Measurements from ENCODE around the gene HERC4. TPM values are rescaled to one million over a fixed set of nuclear protein-coding genes. Genes with fewer than 3 reads are reported as not detected.
"Not testable (repeated sequence)": the region's sequence is repeated elsewhere in the genome, so short reads cannot be mapped to it uniquely, and the experiment has no call there.

HERC4 gene
- total and polyA plus RNA-seq, 7 experiments from 2014 or later = 21.2 to 113 (median 71.6) TPM

DNA sequence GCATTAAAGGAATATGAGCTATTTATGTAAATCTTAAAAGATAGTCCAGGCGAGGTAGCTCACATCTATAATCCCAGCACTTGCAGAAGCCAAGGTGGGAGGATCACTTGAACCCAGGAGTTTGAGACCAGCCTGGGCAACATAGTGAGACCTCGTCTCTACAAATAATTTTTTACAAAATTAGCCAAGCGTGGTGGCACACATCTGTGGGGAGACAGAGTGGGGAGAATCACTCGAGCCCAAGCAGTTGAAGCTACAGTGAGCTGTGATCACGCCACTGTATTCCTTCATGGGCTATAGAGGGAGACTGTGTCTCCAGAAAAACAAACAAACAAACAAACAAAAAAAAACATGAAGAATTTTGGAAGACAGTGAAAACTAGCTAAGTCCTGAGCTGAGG, 28.4 kb downstream of the HERC4 start:
- Mint-ChIP-seq H3K4me1 (peaks cover 6 to 50% (median 47%) of the 10 kb centered on the region in 7 donors), H3K4me3 (peak overlapping the region in 2 of 10 donors; percentile 6 to 11), H3K27me3 (no peaks in the 10 kb centered on the region), H3K27ac (peak overlapping the region in 3 of 9 donors; percentile 16 to 66 (median 18)), H3K36me3 (peaks cover 4 to 25% (median 18%) of the 10 kb centered on the region in 5 donors), H3K9me3 (no peaks in the 10 kb centered on the region)
- no peak overlapping the region for H3K27ac ChIP-seq (ENCODE audit: low read depth, low read length)
- DNase-seq (no peak), ATAC-seq (no peak)
- no peak overlapping the region for H3K4me3 ChIP-seq (ENCODE audit: low read length)
- no peaks in the 10 kb centered on the region for H3K4me1 ChIP-seq (ENCODE audit: control insufficient read depth in 2 of 2, insufficient read depth in 2 of 2, low read length in 2 of 2)
- H3K36me3 ChIP-seq (ENCODE audit: control insufficient read depth in 2 of 3, insufficient read depth in 3 of 3, low read length in 3 of 3) = no peaks in the 10 kb centered on the region
- no peaks in the 10 kb centered on the region for H3K27me3 ChIP-seq (ENCODE audit: control insufficient read depth in 2 of 2, insufficient read depth in 2 of 2, low read length in 2 of 2)
- no peaks in the 10 kb centered on the region for H3K9me3 ChIP-seq (ENCODE audit: control insufficient read depth in 2 of 3, low read length in 3 of 3)
- POLR2A ChIA-PET = interaction anchor here (1.2 kb wide), 1 partner anchor 27 kb away, joined by 4 read pairs; no protein-coding TSS in a partner anchor
- CTCF ChIA-PET = interaction anchor here (0.7 to 1.5 kb wide), 2 partner anchors 9 to 26 kb away, joined by 3 to 4 read pairs; no protein-coding TSS in a partner anchor
- intact Hi-C loops (cut with micrococcal nuclease) = loop anchor here in 1 of 2 donors (5.0 kb wide), 1 partner anchor 59 kb away; no protein-coding TSS in a partner anchor

DNA sequence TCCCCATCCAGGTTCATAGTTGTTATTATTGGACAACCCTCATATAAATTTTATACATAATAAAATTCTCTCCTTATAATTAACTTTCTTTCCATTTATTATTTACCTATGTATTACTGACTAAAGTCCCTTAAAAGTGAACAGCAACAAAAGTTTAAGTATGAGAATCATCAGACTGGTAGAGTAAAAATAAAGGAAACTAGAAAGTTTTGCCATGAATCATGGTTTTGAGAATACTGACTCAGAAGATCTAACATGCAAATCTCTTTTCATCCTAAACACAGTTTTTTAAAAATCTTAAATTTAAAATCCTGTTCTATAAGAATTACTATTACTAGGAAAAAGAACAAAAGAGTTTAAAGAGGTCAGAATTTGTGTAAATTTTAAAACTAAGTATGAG, 32.1 kb downstream of the HERC4 start:
- ChIA-PET CTCF (no interaction called here), POLR2A (interaction anchor here (0.6 kb wide), 1 partner anchor 742 kb away, joined by 3 read pairs; no protein-coding TSS in a partner anchor)
- intact Hi-C loops (cut with micrococcal nuclease) = loop anchor here in 1 of 2 donors (2.0 kb wide), 1 partner anchor 32 kb away; the partner anchor contains the start of gene HERC4
- Mint-ChIP-seq H3K27me3 (no peaks in the 10 kb centered on the region), H3K4me1 (peaks cover under 1 to 29% (median 27%) of the 10 kb centered on the region in 7 donors), H3K36me3 (peaks cover 4 to 20% (median 19%) of the 10 kb centered on the region in 5 donors), H3K4me3 (no peak overlapping the region), H3K9me3 (no peaks in the 10 kb centered on the region), H3K27ac (no peak overlapping the region)
- no peaks in the 10 kb centered on the region for H3K27me3 ChIP-seq (ENCODE audit: control insufficient read depth in 2 of 2, insufficient read depth in 2 of 2, low read length in 2 of 2)
- H3K27ac ChIP-seq (ENCODE audit: low read depth, low read length) = no peak overlapping the region
- peaks cover 0 to 13% (median 5%) of the 10 kb centered on the region in 3 experiments for H3K36me3 ChIP-seq (ENCODE audit: control insufficient read depth in 2 of 3, insufficient read depth in 3 of 3, low read length in 3 of 3)
- H3K4me1 ChIP-seq (ENCODE audit: control insufficient read depth in 2 of 2, insufficient read depth in 2 of 2, low read length in 2 of 2) = no peaks in the 10 kb centered on the region
- H3K4me3 ChIP-seq (ENCODE audit: low read length) = no peak overlapping the region
- H3K9me3 ChIP-seq (ENCODE audit: control insufficient read depth in 2 of 3, low read length in 3 of 3) = no peaks in the 10 kb centered on the region
- ATAC-seq (no peak), DNase-seq (no peak)

DNA sequence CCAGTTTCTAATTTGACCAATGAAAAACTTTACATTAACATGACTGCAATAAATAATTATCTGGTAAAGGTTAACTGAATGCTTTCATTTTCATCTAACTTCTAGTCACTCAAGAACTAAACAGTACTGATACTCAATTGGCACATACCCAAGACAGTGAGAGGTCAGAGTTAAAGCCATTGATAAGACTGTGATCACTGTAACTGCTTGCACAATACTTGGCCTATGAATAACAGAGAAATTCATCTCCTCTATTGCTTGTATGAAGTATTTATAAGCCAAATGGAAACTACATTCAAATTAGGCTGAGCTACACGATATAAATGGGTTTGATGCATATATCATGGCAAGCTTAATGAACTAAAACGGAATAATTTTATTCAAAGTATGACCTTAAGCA, 43.0 kb downstream of the HERC4 start:
- peaks cover 12 to 37% (median 22%) of the 10 kb centered on the region in 5 donors for H3K36me3 Mint-ChIP-seq
- H3K27ac ChIP-seq (ENCODE audit: low read depth, low read length) = no peak overlapping the region
- peaks cover 0 to 23% (median 0%) of the 10 kb centered on the region in 3 experiments for H3K36me3 ChIP-seq (ENCODE audit: control insufficient read depth in 2 of 3, insufficient read depth in 3 of 3, low read length in 3 of 3)
- no peaks in the 10 kb centered on the region for H3K9me3 Mint-ChIP-seq
- H3K27me3 Mint-ChIP-seq = no peaks in the 10 kb centered on the region
- ChIA-PET POLR2A (interaction anchor here (0.6 kb wide), 1 partner anchor 149 kb away, joined by 3 read pairs; no protein-coding TSS in a partner anchor), CTCF (no interaction called here)
- no peak overlapping the region for H3K4me3 Mint-ChIP-seq
- no peaks in the 10 kb centered on the region for H3K4me1 ChIP-seq (ENCODE audit: control insufficient read depth in 2 of 2, insufficient read depth in 2 of 2, low read length in 2 of 2)
- ATAC-seq (no peak), DNase-seq (no peak)
- intact Hi-C loops (cut with micrococcal nuclease) = no loop called here
- no peaks in the 10 kb centered on the region for H3K27me3 ChIP-seq (ENCODE audit: control insufficient read depth in 2 of 2, insufficient read depth in 2 of 2, low read length in 2 of 2)
- H3K9me3 ChIP-seq (ENCODE audit: control insufficient read depth in 2 of 3, low read length in 3 of 3) = no peaks in the 10 kb centered on the region
- H3K27ac Mint-ChIP-seq = peak overlapping the region in 1 of 9 donors; percentile 6
- H3K4me3 ChIP-seq (ENCODE audit: low read length) = no peak overlapping the region
- H3K4me1 Mint-ChIP-seq = peaks cover 0 to 21% (median 14%) of the 10 kb centered on the region in 7 donors

- intact Hi-C loops (cut with micrococcal nuclease) = no loop called here
Measured at GRCh38 chr10:68027429-68027828, 47.7 kb downstream of the HERC4 start.

GRCh38 chr10:68023292-68023691, 51.8 kb downstream of the HERC4 start:
- Mint-ChIP-seq H3K27me3 (no peaks in the 10 kb centered on the region), H3K4me1 (peaks cover 0 to 19% (median 8%) of the 10 kb centered on the region in 7 donors), H3K4me3 (no peak overlapping the region), H3K27ac (peak overlapping the region in 1 of 9 donors; percentile 49), H3K9me3 (peaks cover 0 to 28% (median 8%) of the 10 kb centered on the region in 11 donors), H3K36me3 (peaks cover 17 to 63% (median 49%) of the 10 kb centered on the region in 5 donors)
- ATAC-seq (no peak), DNase-seq (no peak)
- Histone ChIP-seq H3K9me3 (ENCODE audit: control insufficient read depth in 2 of 3, low read length in 3 of 3) (peaks cover 0 to 6% (median 0%) of the 10 kb centered on the region in 3 experiments), H3K4me3 (ENCODE audit: low read length) (no peak overlapping the region), H3K36me3 (ENCODE audit: control insufficient read depth in 2 of 3, insufficient read depth in 3 of 3, low read length in 3 of 3) (peaks cover 0 to 31% (median 6%) of the 10 kb centered on the region in 3 experiments), H3K27me3 (ENCODE audit: control insufficient read depth in 2 of 2, insufficient read depth in 2 of 2, low read length in 2 of 2) (no peaks in the 10 kb centered on the region), H3K4me1 (ENCODE audit: control insufficient read depth in 2 of 2, insufficient read depth in 2 of 2, low read length in 2 of 2) (no peaks in the 10 kb centered on the region), H3K27ac (ENCODE audit: low read depth, low read length) (no peak overlapping the region)
- intact Hi-C loops (cut with micrococcal nuclease) = loop anchor here in 1 of 2 donors (5.0 kb wide), 1 partner anchor 39 kb away; no protein-coding TSS in a partner anchor
- ChIA-PET CTCF (no interaction called here), POLR2A (no interaction called here)

More at GRCh38 chr10:68027429-68027828, 47.7 kb downstream of the HERC4 start:
- H3K4me3 ChIP-seq (ENCODE audit: low read length) = no peak overlapping the region
- ATAC-seq (no peak), DNase-seq (no peak)
- H3K27ac ChIP-seq (ENCODE audit: low read depth, low read length) = no peak overlapping the region
- ChIA-PET CTCF (no interaction called here), POLR2A (no interaction called here)
- H3K27ac Mint-ChIP-seq = no peak overlapping the region
- no peaks in the 10 kb centered on the region for H3K4me1 ChIP-seq (ENCODE audit: control insufficient read depth in 2 of 2, insufficient read depth in 2 of 2, low read length in 2 of 2)
- H3K36me3 Mint-ChIP-seq = peaks cover 6 to 36% (median 21%) of the 10 kb centered on the region in 5 donors
- no peak overlapping the region for H3K4me3 Mint-ChIP-seq
- H3K4me1 Mint-ChIP-seq = peaks cover 0 to 8% (median 0%) of the 10 kb centered on the region in 7 donors
- no peaks in the 10 kb centered on the region for H3K27me3 Mint-ChIP-seq
- H3K9me3 ChIP-seq (ENCODE audit: control insufficient read depth in 2 of 3, low read length in 3 of 3) = no peaks in the 10 kb centered on the region
- H3K9me3 Mint-ChIP-seq = peaks cover 0 to 2% (median 0%) of the 10 kb centered on the region in 11 donors
- no peaks in the 10 kb centered on the region for H3K27me3 ChIP-seq (ENCODE audit: control insufficient read depth in 2 of 2, insufficient read depth in 2 of 2, low read length in 2 of 2)
- peaks cover 0 to 27% (median 6%) of the 10 kb centered on the region in 3 experiments for H3K36me3 ChIP-seq (ENCODE audit: control insufficient read depth in 2 of 3, insufficient read depth in 3 of 3, low read length in 3 of 3)

DNA sequence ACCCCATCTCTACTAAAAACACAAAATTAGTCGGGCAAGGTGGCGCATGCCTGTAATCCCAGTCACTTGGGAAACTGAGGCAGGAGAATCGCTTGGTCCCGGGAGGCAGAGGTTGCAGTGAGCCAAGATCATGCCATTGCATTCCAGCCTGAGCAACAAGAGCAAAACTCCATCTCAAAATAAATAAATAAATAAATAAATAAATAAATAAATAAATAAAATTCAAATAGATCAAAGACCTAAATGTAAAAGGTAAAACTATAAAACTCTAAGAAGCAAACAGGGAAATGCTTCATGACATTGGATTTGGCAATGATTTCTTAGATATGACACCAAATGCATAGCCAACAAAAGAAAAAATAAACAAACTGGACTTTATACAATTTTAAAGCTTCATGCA, 52.8 kb downstream of the HERC4 start:
- POLR2A ChIA-PET; CTCF ChIA-PET; H3K27me3 Mint-ChIP-seq; H3K4me3 ChIP-seq (ENCODE audit: low read length); H3K27ac ChIP-seq (ENCODE audit: low read depth, low read length); DNase-seq; H3K27me3 ChIP-seq (ENCODE audit: control insufficient read depth in 2 of 2, insufficient read depth in 2 of 2, low read length in 2 of 2); H3K4me3 Mint-ChIP-seq; H3K9me3 ChIP-seq (ENCODE audit: control insufficient read depth in 2 of 3, low read length in 3 of 3); ATAC-seq; H3K4me1 ChIP-seq (ENCODE audit: control insufficient read depth in 2 of 2, insufficient read depth in 2 of 2, low read length in 2 of 2); H3K27ac Mint-ChIP-seq: not testable (repeated sequence)
- peaks cover 0 to 19% (median 8%) of the 10 kb centered on the region in 7 donors for H3K4me1 Mint-ChIP-seq
- intact Hi-C loops (cut with micrococcal nuclease) = loop anchor here in 1 of 2 donors (5.0 kb wide), 1 partner anchor 40 kb away; no protein-coding TSS in a partner anchor
- peaks cover 16 to 60% (median 48%) of the 10 kb centered on the region in 5 donors for H3K36me3 Mint-ChIP-seq
- peaks cover 0 to 28% (median 8%) of the 10 kb centered on the region in 11 donors for H3K9me3 Mint-ChIP-seq
- H3K36me3 ChIP-seq (ENCODE audit: control insufficient read depth in 2 of 3, insufficient read depth in 3 of 3, low read length in 3 of 3) = peaks cover 0 to 31% (median 6%) of the 10 kb centered on the region in 3 experiments
